HL-60 (cell line): ENCODE results near the gene C2orf92.

Source experiments
- DNase-seq, 2 experiments: peaks; one replicate each; pipeline ENCODE4 v3.0.0-alpha.2; 2010 to 2020; ENCODE audit warnings: low read depth in 1 of 2, low spot score in 1 of 2
- H3K27ac ChIP-seq: fragments of 250-450 bp; sonication (Bioruptor Pico); replicated peaks from 2 replicates; pipeline ENCODE4 v1.5.1; 2020; ENCODE audit warnings: mild to moderate bottlenecking, moderate library complexity
- H3K27me3 ChIP-seq: fragments of 250-450 bp; sonication (Bioruptor Pico); 2 replicates; pipeline ENCODE4 v1.5.1; 2021; ENCODE audit warnings: mild to moderate bottlenecking, moderate library complexity; ENCODE audit not compliant: insufficient read depth, poor library complexity, severe bottlenecking
- H3K4me3 ChIP-seq: replicated peaks from 2 replicates; pipeline ENCODE4 v1.5.1; 2011; ENCODE audit warnings: mild to moderate bottlenecking, control low read depth, low read length; ENCODE audit not compliant: insufficient read depth
- GABPA ChIP-seq: IDR thresholded peaks from 2 replicates; pipeline ENCODE4 v1.6.1; 2012; ENCODE audit warnings: low read depth
- POLR2AphosphoS5 ChIP-seq: IDR thresholded peaks from 2 replicates; pipeline ENCODE4 v1.6.1; 2012; ENCODE audit warnings: low read depth
- SPI1 ChIP-seq: IDR thresholded peaks from 2 replicates; pipeline ENCODE4 v1.6.1; 2012; ENCODE audit warnings: low read depth, mild to moderate bottlenecking, borderline replicate concordance
- TF ChIP-seq, protein P1 (sequence below): IDR thresholded peaks from 2 replicates; pipeline ENCODE4 v1.6.1; 2012; ENCODE audit warnings: low read depth; ENCODE audit not compliant: insufficient replicate concordance
- TF ChIP-seq, protein P2 (sequence below): IDR thresholded peaks from one replicate; pipeline ENCODE4 v1.5.1; 2011; ENCODE audit warnings: low read length, control low read depth, inconsistent platforms; ENCODE audit not compliant: insufficient read depth

The C2orf92 gene

DNA sequence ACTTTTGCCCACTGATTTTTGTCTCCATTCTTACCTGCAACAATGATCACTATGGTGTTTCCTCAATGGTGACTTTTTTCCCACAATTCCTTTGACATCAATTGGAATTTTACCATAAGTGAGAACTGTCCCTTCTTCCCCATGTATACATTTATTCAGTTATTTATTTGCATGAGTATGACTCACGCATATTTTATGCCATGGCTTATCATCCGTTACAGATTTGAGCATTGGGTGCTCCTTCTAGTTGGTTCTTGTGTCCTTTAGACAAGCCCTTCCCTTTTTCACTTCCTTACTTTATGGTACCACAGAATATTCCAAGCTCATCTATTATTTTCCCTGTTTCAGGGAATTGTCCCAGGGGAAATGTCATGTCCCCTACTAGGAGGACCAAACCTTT, 16.0 kb upstream of the C2orf92 start:
- Histone ChIP-seq H3K27ac (no peak overlapping the region), H3K27me3 (no peaks in the 10 kb centered on the region), H3K4me3 (no peak overlapping the region)
- TF ChIP-seq SPI1 (peak; percentile 11; the same call in 1 of the 2 replicates), GABPA (no peak)
- DNase-seq: no peak

DNA sequence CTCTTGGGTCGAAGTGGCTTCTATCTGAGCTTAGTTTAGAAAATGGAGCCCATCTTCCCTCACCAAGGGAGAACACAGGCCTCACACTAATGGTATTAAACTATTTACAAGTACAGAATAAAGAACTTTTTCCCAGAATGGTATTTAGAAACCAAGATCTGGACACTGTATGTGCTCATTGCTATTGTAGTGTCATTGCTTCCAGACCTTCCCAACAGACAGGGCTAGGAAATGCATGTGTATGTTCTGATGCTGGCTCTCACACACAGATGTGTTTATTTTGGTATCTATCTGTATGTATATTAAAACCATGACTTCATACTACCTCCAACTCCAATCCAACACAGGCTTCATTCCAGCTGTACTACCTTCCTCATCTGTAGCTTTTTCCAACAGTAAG, 15.6 kb upstream of the C2orf92 start:
- no peak for DNase-seq
- TF ChIP-seq POLR2AphosphoS5: no peak
- TF ChIP-seq, protein P1, sequence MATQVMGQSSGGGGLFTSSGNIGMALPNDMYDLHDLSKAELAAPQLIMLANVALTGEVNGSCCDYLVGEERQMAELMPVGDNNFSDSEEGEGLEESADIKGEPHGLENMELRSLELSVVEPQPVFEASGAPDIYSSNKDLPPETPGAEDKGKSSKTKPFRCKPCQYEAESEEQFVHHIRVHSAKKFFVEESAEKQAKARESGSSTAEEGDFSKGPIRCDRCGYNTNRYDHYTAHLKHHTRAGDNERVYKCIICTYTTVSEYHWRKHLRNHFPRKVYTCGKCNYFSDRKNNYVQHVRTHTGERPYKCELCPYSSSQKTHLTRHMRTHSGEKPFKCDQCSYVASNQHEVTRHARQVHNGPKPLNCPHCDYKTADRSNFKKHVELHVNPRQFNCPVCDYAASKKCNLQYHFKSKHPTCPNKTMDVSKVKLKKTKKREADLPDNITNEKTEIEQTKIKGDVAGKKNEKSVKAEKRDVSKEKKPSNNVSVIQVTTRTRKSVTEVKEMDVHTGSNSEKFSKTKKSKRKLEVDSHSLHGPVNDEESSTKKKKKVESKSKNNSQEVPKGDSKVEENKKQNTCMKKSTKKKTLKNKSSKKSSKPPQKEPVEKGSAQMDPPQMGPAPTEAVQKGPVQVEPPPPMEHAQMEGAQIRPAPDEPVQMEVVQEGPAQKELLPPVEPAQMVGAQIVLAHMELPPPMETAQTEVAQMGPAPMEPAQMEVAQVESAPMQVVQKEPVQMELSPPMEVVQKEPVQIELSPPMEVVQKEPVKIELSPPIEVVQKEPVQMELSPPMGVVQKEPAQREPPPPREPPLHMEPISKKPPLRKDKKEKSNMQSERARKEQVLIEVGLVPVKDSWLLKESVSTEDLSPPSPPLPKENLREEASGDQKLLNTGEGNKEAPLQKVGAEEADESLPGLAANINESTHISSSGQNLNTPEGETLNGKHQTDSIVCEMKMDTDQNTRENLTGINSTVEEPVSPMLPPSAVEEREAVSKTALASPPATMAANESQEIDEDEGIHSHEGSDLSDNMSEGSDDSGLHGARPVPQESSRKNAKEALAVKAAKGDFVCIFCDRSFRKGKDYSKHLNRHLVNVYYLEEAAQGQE: no peak
- TF ChIP-seq, protein P2, sequence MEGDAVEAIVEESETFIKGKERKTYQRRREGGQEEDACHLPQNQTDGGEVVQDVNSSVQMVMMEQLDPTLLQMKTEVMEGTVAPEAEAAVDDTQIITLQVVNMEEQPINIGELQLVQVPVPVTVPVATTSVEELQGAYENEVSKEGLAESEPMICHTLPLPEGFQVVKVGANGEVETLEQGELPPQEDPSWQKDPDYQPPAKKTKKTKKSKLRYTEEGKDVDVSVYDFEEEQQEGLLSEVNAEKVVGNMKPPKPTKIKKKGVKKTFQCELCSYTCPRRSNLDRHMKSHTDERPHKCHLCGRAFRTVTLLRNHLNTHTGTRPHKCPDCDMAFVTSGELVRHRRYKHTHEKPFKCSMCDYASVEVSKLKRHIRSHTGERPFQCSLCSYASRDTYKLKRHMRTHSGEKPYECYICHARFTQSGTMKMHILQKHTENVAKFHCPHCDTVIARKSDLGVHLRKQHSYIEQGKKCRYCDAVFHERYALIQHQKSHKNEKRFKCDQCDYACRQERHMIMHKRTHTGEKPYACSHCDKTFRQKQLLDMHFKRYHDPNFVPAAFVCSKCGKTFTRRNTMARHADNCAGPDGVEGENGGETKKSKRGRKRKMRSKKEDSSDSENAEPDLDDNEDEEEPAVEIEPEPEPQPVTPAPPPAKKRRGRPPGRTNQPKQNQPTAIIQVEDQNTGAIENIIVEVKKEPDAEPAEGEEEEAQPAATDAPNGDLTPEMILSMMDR: no peak
- Histone ChIP-seq H3K27ac (no peak overlapping the region), H3K27me3 (no peaks in the 10 kb centered on the region), H3K4me3 (no peak overlapping the region)

GRCh38 chr2:97654309-97654708, 15.2 kb upstream of the C2orf92 start:
- TF ChIP-seq POLR2AphosphoS5 (no peak), SPI1 (no peak), GABPA (no peak)
- TF ChIP-seq, protein P2: no peak
- TF ChIP-seq, protein P1: no peak
- DNase-seq: no peak
- no peak overlapping the region for H3K4me3 ChIP-seq
- H3K27me3 ChIP-seq: no peaks in the 10 kb centered on the region
- no peak overlapping the region for H3K27ac ChIP-seq

DNA sequence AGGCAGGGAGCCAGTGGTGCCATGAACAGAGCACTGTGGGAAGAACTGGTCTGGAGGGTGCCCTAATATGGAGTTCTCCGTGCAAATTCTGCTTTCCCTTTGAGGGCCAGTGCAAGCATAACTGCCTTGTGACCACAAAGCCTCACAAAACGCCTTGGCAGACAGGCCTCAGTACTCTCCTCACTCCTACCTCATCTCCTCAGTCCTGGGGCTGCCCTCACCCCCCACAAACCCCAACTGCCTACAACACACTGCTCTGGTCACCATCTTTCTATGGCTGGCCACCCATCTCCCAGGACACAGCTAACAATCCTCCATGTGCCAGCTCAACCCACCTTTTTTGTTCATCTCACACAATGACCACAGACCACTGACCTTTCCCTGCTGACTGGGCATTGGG, 14.7 kb upstream of the C2orf92 start:
- Histone ChIP-seq H3K27ac (no peak overlapping the region), H3K4me3 (no peak overlapping the region), H3K27me3 (no peaks in the 10 kb centered on the region)
- TF ChIP-seq, protein P1: no peak
- peak; percentile 16; the same call in 1 of the 2 replicates for TF ChIP-seq POLR2AphosphoS5
- DNase-seq: no peak
